ENCODE data around the gene APC.

The APC gene

DNA sequence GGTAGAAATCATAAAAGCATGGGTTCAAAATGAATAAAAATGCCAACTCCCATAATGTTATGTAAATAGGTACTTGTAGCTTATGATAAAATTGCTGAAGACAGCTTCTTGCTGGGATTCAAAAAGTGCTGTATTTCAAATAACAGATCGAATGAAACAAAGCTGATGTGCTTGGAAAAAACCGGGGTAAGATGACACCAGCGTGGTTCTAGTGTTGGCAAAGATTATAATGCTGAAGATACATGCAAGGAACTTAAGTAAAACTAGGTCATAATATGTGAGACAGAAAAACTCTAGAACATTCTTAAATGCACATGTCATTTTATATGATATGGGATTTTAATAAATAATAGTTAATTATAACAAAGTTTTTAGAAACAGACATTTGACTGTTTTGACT is 44.4 kb upstream of the APC start:
- TF ChIP-seq, protein P1, sequence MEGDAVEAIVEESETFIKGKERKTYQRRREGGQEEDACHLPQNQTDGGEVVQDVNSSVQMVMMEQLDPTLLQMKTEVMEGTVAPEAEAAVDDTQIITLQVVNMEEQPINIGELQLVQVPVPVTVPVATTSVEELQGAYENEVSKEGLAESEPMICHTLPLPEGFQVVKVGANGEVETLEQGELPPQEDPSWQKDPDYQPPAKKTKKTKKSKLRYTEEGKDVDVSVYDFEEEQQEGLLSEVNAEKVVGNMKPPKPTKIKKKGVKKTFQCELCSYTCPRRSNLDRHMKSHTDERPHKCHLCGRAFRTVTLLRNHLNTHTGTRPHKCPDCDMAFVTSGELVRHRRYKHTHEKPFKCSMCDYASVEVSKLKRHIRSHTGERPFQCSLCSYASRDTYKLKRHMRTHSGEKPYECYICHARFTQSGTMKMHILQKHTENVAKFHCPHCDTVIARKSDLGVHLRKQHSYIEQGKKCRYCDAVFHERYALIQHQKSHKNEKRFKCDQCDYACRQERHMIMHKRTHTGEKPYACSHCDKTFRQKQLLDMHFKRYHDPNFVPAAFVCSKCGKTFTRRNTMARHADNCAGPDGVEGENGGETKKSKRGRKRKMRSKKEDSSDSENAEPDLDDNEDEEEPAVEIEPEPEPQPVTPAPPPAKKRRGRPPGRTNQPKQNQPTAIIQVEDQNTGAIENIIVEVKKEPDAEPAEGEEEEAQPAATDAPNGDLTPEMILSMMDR (IDR thresholded peaks at IDR 0.05; ENCODE audit: low read length, missing control alignments) = no peak
- H3K4me3 ChIP-seq (replicated peaks; ENCODE audit: low read depth, low read length) = no peak overlapping the region
- DNase-seq (ENCODE audit: low read depth) = no peak

DNA sequence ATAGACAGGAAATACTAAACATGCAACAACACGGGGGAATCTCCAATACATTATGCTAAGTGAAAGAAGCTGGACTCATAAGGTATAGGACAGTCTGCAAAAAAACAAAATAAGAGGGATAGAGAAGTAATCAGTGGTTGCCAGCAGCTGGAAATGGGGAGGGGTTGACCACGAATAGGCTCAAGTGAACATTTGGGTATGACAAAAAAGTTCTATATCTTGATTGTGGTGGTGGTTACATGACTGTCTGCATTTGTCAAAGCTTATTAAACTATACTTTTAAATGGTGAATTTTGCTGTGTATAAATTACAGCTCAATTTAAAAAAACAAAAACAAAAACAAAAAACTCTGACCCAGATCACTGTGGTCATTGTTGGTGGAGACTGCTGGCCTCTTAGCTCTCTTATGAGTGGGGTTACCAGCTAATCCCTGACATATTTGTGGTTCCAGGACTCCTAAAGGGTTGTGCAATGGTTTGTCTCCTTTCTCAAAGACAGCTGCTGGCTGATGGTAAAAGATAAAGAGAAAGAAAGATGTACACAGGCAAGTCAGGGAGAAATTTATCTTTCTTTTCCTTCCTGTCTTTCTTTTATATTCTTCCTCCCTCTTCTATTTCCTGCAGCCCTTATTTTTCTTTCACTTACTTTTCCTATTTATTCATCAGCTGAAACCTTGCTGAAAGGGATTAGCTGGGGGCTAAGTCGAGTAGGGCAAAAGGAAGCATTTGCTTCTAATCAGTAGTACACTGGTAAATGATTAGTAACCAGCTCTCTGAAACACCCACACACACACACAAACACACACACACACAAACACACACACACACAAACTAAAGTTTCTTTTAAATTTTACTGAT is 42.6 kb upstream of the APC start:
- no peak overlapping the region for H3K4me3 ChIP-seq (replicated peaks; ENCODE audit: low read depth, low read length)
- TF ChIP-seq, protein P1 (IDR thresholded peaks at IDR 0.05; ENCODE audit: low read length, missing control alignments) = no peak
- peak; percentile 76 for DNase-seq (ENCODE audit: low read depth)

DNA sequence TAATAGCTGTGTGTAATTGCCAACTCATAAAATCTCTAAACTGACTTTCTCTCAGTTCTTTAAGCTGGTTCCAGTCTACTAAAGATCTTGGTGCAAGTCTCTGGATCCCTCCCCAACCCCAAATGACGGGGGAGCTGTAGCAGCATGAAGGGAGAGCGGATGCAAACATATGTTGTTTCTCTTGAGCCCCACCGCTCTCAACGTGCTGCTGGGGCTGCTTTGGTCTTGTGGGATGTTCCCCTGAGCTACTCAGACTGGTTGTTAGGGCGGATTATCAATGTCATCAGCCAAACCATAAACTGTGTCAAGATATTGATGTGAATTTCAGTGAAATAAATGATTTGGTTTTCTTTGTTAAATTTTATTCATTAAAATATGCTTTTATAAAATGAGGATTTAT is 40.9 kb upstream of the APC start:
- TF ChIP-seq, protein P1 (IDR thresholded peaks at IDR 0.05; ENCODE audit: low read length, missing control alignments) = no peak
- no peak for DNase-seq (ENCODE audit: low read depth)

DNA sequence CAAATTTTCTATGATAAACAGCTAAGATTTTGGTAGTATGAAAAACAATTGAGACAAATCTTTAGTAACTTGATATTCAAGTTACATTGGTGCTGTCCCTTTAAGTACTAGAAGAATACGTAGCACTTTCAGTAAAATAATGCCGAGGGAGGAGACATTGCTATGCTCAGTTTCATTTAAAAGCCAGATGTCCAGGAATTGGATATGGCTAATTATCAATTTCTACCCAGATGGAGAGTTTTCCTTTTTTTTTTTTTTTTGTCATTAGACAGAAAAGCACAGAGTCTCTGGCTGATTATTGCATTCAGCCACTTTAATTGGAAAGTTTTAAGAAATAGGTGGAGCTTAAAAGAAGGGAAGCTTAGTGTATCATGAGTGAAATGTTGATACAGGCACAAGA is 40.4 kb upstream of the APC start:
- no peak for DNase-seq (ENCODE audit: low read depth)
- H3K4me3 ChIP-seq (replicated peaks; ENCODE audit: low read depth, low read length) = no peak overlapping the region
- TF ChIP-seq, protein P1 (IDR thresholded peaks at IDR 0.05; ENCODE audit: low read length, missing control alignments) = no peak

More for the DNA sequence above, 40.9 kb upstream of the APC start:
- no peak overlapping the region for H3K4me3 ChIP-seq (replicated peaks; ENCODE audit: low read depth, low read length)

DNA sequence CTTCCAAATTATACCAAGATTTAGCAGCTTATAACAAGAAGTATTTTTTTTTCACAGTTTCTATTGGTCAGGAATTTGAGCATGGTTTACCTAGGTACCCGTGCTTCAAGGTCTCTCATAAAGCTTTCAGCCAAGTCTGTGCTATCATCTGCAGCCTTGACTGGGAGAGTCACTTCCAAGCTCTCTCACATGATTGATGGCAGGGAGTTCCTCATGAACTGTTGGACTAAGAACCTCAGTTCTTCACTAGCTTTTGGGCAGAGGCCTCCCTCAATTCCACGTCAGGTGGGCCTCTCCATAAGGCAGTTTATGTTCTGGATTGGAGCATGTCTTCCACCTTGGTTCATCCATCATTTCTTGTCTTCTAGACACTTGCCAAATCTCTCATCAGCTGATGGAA is 39.9 kb upstream of the APC start:
- no peak for DNase-seq (ENCODE audit: low read depth)
- TF ChIP-seq, protein P1 (IDR thresholded peaks at IDR 0.05; ENCODE audit: low read length, missing control alignments) = no peak
- H3K4me3 ChIP-seq (replicated peaks; ENCODE audit: low read depth, low read length) = no peak overlapping the region

DNA sequence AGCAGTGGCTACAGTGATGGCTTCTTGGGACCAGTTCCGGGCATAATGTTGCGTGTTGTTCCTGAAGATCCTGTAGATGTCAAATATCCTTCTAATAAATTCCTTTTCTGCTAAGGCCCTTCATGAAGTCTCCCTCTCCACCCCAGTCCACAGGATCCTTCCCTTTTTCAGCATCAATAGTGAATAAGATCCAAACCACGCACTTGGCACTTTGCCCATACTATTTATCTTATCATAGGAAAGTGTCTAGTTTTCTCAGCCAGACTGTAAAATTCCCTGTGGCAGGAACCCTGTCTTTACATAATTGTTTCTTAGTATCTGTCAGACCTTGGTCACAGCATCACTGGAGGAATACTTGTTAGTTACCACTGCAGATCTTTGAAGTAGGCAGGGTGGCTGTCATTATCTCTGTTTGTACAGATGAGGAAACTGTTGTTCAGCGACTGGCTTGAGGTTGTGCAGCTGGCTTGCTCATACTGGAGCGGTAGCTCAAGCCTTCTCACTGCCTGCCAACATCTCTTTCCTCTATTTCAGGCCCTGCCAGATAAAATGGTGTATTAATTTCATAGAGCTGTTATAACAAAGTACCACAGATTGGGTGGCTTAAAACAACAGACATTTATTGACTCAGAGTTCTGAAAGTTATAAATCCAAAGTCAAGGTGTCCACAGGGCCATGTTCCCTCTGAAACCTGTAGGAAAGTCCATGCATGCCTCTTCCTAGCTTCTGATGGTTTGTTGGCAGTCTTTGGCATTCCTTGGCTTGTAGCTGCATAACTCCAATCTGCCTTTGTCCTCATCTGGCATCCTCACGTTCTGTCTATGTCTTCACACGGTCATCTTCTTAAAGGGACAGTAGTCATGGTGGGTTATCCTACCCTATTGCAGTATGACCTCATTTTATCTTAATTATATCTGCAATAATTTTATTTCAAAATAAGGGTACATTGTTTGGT is 33.5 kb upstream of the APC start:
- H3K4me3 ChIP-seq (replicated peaks; ENCODE audit: low read depth, low read length) = no peak overlapping the region
- DNase-seq (ENCODE audit: low read depth) = peak; percentile 87
- TF ChIP-seq, protein P1 (IDR thresholded peaks at IDR 0.05; ENCODE audit: low read length, missing control alignments) = no peak
